Sigmoid colon (tissue), 4 donors: Measurements from ENCODE around the gene NUMBL.

Source experiments
- CTCF ChIP-seq, 4 experiments: fragments of 450-650 bp in 3 of 4; fragments of 200-600 bp in 1 of 4; IDR thresholded peaks; one replicate each; pipeline ENCODE4 v1.5.1; 2016 to 2019; ENCODE audit warnings: antibody characterized with exemption in 4 of 4, mild to moderate bottlenecking in 3 of 4, moderate library complexity in 2 of 4
- EP300 ChIP-seq, 4 donors: sonication (generic); formaldehyde crosslinking; IDR thresholded peaks; one replicate each; pipeline ENCODE4 v1.6.1; 2017; ENCODE audit warnings: antibody characterized with exemption in 4 of 4
- POLR2A ChIP-seq, 2 donors: fragments of 450-650 bp; IDR thresholded peaks; one replicate each; pipeline ENCODE4 v1.6.1; 2016; ENCODE audit warnings: antibody characterized with exemption in 2 of 2, mild to moderate bottlenecking in 2 of 2, moderate library complexity in 2 of 2
- POLR2AphosphoS5 ChIP-seq, 4 donors: sonication (generic); formaldehyde crosslinking; IDR thresholded peaks; one replicate each; pipeline ENCODE4 v1.6.1; 2017; ENCODE audit warnings: antibody characterized with exemption in 4 of 4

- TF ChIP-seq POLR2A (IDR thresholded peaks at IDR 0.05) (no peak), EP300 (IDR thresholded peaks at IDR 0.05) (no peak), CTCF (IDR thresholded peaks at IDR 0.05) (no peak), POLR2AphosphoS5 (IDR thresholded peaks at IDR 0.05) (no peak)
Observed at GRCh38 chr19:40689339-40690049, 957 bp downstream of the NUMBL start.
